Hepatocyte (in vitro differentiated cells): ENCODE data around the gene DVL1.

Source experiments
- EZH2 ChIP-seq: fragments of 200-600 bp; sonication (generic); IDR thresholded peaks from 2 replicates; pipeline ENCODE4 v1.6.1; 2016; ENCODE audit warnings: antibody characterized with exemption, mild to moderate bottlenecking, borderline replicate concordance
- EZH2phosphoT487 ChIP-seq: fragments of 200-600 bp; sonication (generic); IDR thresholded peaks from one replicate; pipeline ENCODE4 v1.6.1; 2018; ENCODE audit warnings: antibody characterized with exemption, mild to moderate bottlenecking, low read depth, moderate library complexity; ENCODE audit not compliant: unreplicated experiment, severe bottlenecking
- TF ChIP-seq, protein P1 (sequence below): fragments of 200-600 bp; sonication (generic); IDR thresholded peaks from 2 replicates; pipeline ENCODE4 v1.5.1; 2016; ENCODE audit warnings: antibody characterized with exemption, mild to moderate bottlenecking; ENCODE audit not compliant: poor library complexity

DNA sequence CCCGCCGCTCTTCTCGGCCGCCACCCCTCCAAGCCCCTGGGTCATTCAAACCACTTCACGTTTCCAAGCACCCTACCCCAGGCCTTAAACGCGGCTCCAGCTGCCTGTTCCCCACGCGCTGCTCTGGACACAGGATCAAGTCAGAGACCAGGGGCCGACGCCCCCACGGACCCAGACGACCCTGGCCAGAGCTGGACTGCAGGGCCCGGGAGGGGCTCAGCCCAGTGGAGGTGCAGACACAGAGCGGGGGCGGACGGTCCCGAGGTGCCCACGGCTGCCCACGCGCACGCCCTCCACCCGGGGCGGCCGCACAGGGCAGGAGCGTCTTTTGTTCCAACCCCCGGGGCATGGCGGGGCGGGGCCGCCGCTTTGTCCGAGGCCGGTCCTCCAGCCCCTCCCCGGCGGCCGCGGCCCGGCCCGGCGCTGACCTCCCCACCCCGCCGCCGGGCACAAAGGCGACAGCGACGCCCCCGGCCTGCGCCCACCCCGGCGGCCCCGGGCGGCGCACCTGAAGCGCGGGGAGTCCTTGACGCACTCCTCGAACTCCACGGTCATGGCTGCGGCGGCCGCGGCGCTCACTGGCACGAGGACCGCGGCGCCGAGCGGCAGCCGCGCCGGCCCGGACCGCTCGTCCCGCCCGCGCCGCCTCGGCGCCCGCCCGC is 41.8 kb downstream of the DVL1 start:
- TF ChIP-seq, protein P1, sequence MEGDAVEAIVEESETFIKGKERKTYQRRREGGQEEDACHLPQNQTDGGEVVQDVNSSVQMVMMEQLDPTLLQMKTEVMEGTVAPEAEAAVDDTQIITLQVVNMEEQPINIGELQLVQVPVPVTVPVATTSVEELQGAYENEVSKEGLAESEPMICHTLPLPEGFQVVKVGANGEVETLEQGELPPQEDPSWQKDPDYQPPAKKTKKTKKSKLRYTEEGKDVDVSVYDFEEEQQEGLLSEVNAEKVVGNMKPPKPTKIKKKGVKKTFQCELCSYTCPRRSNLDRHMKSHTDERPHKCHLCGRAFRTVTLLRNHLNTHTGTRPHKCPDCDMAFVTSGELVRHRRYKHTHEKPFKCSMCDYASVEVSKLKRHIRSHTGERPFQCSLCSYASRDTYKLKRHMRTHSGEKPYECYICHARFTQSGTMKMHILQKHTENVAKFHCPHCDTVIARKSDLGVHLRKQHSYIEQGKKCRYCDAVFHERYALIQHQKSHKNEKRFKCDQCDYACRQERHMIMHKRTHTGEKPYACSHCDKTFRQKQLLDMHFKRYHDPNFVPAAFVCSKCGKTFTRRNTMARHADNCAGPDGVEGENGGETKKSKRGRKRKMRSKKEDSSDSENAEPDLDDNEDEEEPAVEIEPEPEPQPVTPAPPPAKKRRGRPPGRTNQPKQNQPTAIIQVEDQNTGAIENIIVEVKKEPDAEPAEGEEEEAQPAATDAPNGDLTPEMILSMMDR: no peak
- no peak for TF ChIP-seq EZH2
- TF ChIP-seq EZH2phosphoT487: no peak
